Stimulated activated naive B cell treated with anti-CD40 and anti-IgM and Interleukin-4, amounts not matched to agents 10 μg/mL and 1 μg/mL and 100 μg/mL, for 72 hours (primary cell): ENCODE data around the gene CRABP2.

ENCODE experiments used
- ATAC-seq, 2 donors: fragments of 150-1000 bp; cut with Tn5 transposase; replicated peaks; 2 replicates each; pipeline ENCODE4 v1.10.0; 2021; ENCODE audit warnings: moderate library complexity in 1 of 2
- DNase-seq: peaks from one replicate; pipeline ENCODE4 v3.0.0; 2021
- H3K27ac Mint-ChIP-seq: one replicate; pipeline ENCODE4 v1.8.0; 2022; ENCODE audit warnings: mild to moderate bottlenecking, mixed read lengths
- H3K27me3 Mint-ChIP-seq, 2 donors: one replicate each; pipeline ENCODE4 v1.8.0; 2022; ENCODE audit warnings: mixed read lengths in 2 of 2
- H3K36me3 Mint-ChIP-seq, 2 donors: one replicate each; pipeline ENCODE4 v1.8.0; 2022; ENCODE audit warnings: mixed read lengths in 2 of 2, mild to moderate bottlenecking in 1 of 2
- H3K4me1 Mint-ChIP-seq, 2 donors: one replicate each; pipeline ENCODE4 v1.8.0; 2022; ENCODE audit warnings: mixed read lengths in 2 of 2, mild to moderate bottlenecking in 1 of 2
- H3K4me3 Mint-ChIP-seq, 2 donors: one replicate each; pipeline ENCODE4 v1.8.0; 2022; ENCODE audit warnings: mild to moderate bottlenecking in 2 of 2, mixed read lengths in 2 of 2, moderate library complexity in 1 of 2
- H3K9me3 Mint-ChIP-seq, 2 donors: one replicate each; pipeline ENCODE4 v1.8.0; 2022; ENCODE audit warnings: mixed read lengths in 2 of 2, mild to moderate bottlenecking in 1 of 2

The CRABP2 gene

DNA sequence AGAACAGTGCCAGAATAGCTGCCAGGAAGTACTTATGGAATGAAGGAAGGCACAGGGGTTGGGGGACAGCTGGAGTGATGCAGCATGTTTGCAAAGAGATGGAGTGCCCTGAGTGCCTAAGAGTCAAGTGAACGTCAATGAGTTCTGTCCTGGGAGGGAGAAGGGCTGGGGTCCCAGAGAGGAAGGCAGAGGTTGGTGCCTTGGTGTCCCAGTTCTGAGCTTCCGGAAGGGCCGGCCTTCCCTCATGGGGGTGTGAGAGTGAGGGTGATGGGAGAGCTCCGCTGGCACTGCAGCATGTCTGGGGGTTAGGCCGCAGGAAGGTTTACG is 45.8 kb downstream of the CRABP2 start:
- Mint-ChIP-seq H3K4me3 (peak overlapping the region; percentile 67 to 71), H3K27me3 (peaks cover 40 to 42% of the 10 kb centered on the region in 2 donors), H3K9me3 (no peaks in the 10 kb centered on the region), H3K36me3 (peaks cover 0 to 2% of the 10 kb centered on the region in 2 donors), H3K4me1 (peaks cover 77 to 83% of the 10 kb centered on the region in 2 donors), H3K27ac (peak overlapping the region; percentile 52)
- no peak for DNase-seq
- ATAC-seq, result no peak

DNA sequence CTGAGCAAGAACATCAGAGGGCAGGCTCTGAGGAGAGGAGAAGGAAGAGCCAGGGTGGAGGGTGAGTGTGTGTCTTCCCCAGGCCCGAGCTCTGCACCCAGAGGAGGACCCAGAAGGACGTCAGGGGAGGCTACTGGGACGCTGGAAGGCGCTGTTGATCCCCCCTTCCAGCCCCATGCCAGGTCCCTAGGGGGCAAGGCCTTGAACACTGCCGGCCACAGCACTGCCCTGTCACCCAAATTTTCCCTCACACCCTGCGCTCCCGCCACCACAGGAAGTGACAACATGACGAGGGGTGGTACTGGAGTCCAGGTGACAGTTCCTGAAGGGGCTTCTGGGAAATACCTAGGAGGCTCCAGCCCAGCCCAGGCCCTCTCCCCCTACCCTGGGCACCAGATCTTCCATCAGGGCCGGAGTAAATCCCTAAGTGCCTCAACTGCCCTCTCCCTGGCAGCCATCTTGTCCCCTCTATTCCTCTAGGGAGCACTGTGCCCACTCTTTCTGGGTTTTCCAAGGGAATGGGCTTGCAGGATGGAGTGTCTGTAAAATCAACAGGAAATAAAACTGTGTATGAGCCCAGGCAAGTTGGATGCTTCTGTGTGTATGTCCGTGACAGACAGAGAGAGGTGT is 46.3 kb downstream of the CRABP2 start:
- Mint-ChIP-seq H3K36me3 (peaks cover 0 to 2% of the 10 kb centered on the region in 2 donors), H3K4me1 (peaks cover 72 to 77% of the 10 kb centered on the region in 2 donors), H3K4me3 (peak overlapping the region; percentile 67 to 71), H3K27ac (peak overlapping the region; percentile 52), H3K9me3 (no peaks in the 10 kb centered on the region), H3K27me3 (peaks cover 46 to 47% of the 10 kb centered on the region in 2 donors)
- no peak for ATAC-seq
- DNase-seq, result no peak

GRCh38 chr1:156658496-156658895 is 46.9 kb downstream of the CRABP2 start:
- no peak overlapping the region for H3K4me3 Mint-ChIP-seq
- ATAC-seq (no peak), DNase-seq (no peak)
- peaks cover 0 to 2% of the 10 kb centered on the region in 2 donors for H3K36me3 Mint-ChIP-seq
- H3K9me3 Mint-ChIP-seq, result no peaks in the 10 kb centered on the region
- H3K4me1 Mint-ChIP-seq, result peaks cover 68 to 71% of the 10 kb centered on the region in 2 donors
- no peak overlapping the region for H3K27ac Mint-ChIP-seq
- peaks cover 52 to 53% of the 10 kb centered on the region in 2 donors for H3K27me3 Mint-ChIP-seq

DNA sequence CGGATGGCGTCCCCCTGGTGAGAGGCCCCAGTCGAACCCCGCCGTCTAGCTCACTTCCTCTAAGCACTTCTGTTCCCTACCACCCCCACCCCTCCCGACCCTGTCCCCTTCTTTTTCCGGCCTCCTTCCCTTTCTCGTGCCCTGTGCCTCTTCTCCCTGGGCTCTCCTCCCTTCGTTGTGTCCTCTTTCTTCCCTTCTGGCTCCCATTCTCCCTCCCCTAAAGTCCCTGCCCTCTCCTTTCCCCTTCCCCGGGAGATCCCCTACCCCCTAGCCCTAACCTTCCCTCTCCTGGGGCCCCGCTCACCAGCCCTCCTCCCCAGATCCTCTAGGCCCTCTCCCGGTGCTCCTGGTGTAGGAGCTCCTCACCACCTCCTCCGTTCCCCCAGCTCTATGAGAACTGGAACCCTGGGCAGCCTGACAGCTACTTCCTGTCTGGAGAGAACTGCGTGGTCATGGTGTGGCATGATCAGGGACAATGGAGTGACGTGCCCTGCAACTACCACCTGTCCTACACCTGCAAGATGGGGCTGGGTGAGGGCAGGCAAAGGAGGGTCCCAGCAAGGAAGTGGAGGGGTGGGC is 47.6 kb downstream of the CRABP2 start:
- DNase-seq (no peak), ATAC-seq (no peak)
- Mint-ChIP-seq H3K27me3 (peaks cover 58 to 60% of the 10 kb centered on the region in 2 donors), H3K27ac (peak overlapping the region; percentile 89), H3K4me1 (peaks cover 61 to 65% of the 10 kb centered on the region in 2 donors), H3K4me3 (peak overlapping the region; percentile 82 to 83), H3K9me3 (no peaks in the 10 kb centered on the region), H3K36me3 (peaks cover 0 to 2% of the 10 kb centered on the region in 2 donors)

- Mint-ChIP-seq H3K27ac (peak overlapping the region; percentile 89), H3K36me3 (peaks cover 0 to 2% of the 10 kb centered on the region in 2 donors), H3K4me1 (peaks cover 57 to 58% of the 10 kb centered on the region in 2 donors), H3K4me3 (peak overlapping the region; percentile 82 to 83), H3K27me3 (peaks cover 66 to 67% of the 10 kb centered on the region in 2 donors), H3K9me3 (no peaks in the 10 kb centered on the region)
- DNase-seq, result peak; percentile 37
- peak; percentile 36 to 37 for ATAC-seq
These were observed 48.3 kb downstream of the CRABP2 start for GRCh38 chr1:156656806-156657740.

DNA sequence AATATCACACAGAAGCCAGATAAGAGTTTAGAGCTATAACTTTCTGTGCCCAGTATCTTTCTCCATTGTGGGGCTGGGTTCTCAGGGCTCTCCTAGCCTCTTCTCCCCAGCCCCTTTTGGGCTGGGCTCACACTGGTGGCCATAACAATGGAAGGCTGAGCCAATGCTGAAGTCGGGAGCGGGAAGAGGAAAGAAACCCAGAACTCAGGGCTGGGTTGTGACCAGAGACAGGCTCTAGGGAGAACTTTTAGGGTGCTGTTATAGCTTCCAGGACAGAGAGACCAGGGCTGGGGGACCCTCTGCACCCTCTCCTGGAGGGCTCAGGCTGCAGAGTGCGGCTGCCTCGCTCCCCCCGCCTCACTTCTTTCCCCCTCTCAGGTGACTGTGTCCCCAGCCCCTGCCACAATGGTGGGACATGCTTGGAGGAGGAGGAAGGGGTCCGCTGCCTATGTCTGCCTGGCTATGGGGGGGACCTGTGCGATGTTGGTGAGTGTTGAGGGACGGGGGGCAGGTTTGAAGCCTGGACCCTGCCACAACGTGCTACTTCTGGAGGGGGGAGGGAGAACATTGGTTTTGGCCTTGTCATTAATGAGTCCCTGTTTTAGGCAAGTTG is 49.4 kb downstream of the CRABP2 start:
- no peak overlapping the region for H3K27ac Mint-ChIP-seq
- H3K36me3 Mint-ChIP-seq, result peaks cover 0 to 2% of the 10 kb centered on the region in 2 donors
- no peak for ATAC-seq
- no peak for DNase-seq
- H3K27me3 Mint-ChIP-seq, result peaks cover 72 to 78% of the 10 kb centered on the region in 2 donors
- H3K9me3 Mint-ChIP-seq, result no peaks in the 10 kb centered on the region
- H3K4me1 Mint-ChIP-seq, result peaks cover 46 to 48% of the 10 kb centered on the region in 2 donors
- no peak overlapping the region for H3K4me3 Mint-ChIP-seq

- peaks cover 75 to 81% of the 10 kb centered on the region in 2 donors for H3K27me3 Mint-ChIP-seq
- H3K27ac Mint-ChIP-seq, result no peak overlapping the region
- DNase-seq (no peak), ATAC-seq (no peak)
- H3K4me1 Mint-ChIP-seq, result peaks cover 40 to 41% of the 10 kb centered on the region in 2 donors
- H3K4me3 Mint-ChIP-seq, result no peak overlapping the region
- peaks cover 0 to 2% of the 10 kb centered on the region in 2 donors for H3K36me3 Mint-ChIP-seq
- no peaks in the 10 kb centered on the region for H3K9me3 Mint-ChIP-seq
These were observed 50.1 kb downstream of the CRABP2 start for GRCh38 chr1:156655151-156655903.

DNA sequence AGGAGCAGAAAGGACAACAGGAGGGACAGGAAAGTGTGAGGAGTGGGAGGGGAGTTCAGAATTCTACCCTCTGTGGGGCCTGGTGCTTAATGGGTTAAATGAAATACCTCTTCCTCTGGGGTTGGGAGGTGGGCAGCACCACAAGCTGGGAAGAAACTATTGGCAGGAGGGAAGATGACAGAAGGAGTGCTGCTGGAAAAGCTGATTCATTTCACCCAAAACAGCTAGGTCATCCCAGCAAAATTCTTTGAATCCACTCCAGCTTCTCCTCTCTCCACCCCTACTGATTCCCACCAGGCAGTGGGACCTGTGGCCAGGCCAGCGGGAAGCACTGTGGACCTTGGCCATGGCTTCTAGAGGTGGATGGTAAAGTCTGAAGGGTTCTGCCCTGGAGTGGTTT is 50.7 kb downstream of the CRABP2 start:
- DNase-seq, result no peak
- Mint-ChIP-seq H3K27me3 (peaks cover 75 to 83% of the 10 kb centered on the region in 2 donors), H3K4me1 (peaks cover 35% of the 10 kb centered on the region in 2 donors), H3K9me3 (no peaks in the 10 kb centered on the region), H3K36me3 (peaks cover 0 to 2% of the 10 kb centered on the region in 2 donors), H3K27ac (peak overlapping the region; percentile 38), H3K4me3 (no peak overlapping the region)
- ATAC-seq, result no peak

GRCh38 chr1:156652992-156653355 is 52.4 kb downstream of the CRABP2 start:
- ATAC-seq, result no peak
- Mint-ChIP-seq H3K36me3 (peaks cover 0 to 2% of the 10 kb centered on the region in 2 donors), H3K4me1 (peaks cover 17 to 23% of the 10 kb centered on the region in 2 donors)

DNA sequence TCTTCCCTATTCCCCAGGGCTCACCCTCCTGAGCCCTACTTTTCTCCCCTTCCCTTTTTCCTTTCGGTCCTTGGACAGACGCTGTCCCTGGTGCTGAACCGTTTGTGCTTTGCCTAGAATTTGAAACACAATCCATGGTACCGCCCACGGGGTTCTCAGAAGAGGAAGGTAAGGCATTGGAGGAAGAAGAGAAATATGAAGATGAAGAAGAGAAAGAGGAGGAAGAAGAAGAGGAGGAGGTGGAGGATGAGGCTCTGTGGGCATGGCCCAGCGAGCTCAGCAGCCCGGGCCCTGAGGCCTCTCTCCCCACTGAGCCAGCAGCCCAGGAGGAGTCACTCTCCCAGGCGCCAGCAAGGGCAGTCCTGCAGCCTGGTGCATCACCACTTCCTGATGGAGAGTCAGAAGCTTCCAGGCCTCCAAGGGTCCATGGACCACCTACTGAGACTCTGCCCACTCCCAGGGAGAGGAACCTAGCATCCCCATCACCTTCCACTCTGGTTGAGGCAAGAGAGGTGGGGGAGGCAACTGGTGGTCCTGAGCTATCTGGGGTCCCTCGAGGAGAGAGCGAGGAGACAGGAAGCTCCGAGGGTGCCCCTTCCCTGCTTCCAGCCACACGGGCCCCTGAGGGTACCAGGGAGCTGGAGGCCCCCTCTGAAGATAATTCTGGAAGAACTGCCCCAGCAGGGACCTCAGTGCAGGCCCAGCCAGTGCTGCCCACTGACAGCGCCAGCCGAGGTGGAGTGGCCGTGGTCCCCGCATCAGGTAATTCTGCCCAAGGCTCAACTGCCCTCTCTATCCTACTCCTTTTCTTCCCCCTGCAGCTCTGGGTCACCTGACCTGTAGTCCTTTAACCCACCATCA is 53.0 kb downstream of the CRABP2 start:
- Mint-ChIP-seq H3K27ac (no peak overlapping the region), H3K27me3 (peaks cover 83 to 92% of the 10 kb centered on the region in 2 donors), H3K9me3 (no peaks in the 10 kb centered on the region), H3K36me3 (peaks cover 0 to under 1% of the 10 kb centered on the region in 2 donors), H3K4me1 (peaks cover 11 to 17% of the 10 kb centered on the region in 2 donors), H3K4me3 (no peak overlapping the region)
- DNase-seq (no peak), ATAC-seq (no peak)

More at GRCh38 chr1:156652992-156653355, 52.4 kb downstream of the CRABP2 start:
- Mint-ChIP-seq H3K27me3 (peaks cover 83 to 92% of the 10 kb centered on the region in 2 donors), H3K4me3 (no peak overlapping the region), H3K9me3 (no peaks in the 10 kb centered on the region), H3K27ac (no peak overlapping the region)
- no peak for DNase-seq
